HG02840 (cell line): ENCODE results near the gene TMBIM6.

Experiments
- ATAC-seq: cut with Tn5 transposase; IDR thresholded peaks from one replicate; pipeline ENCODE4 v1.9.1; 2021; ENCODE audit warnings: mild to moderate bottlenecking, moderate library complexity, moderate number of reproducible peaks; ENCODE audit not compliant: unreplicated experiment, low FRiP score

TMBIM6 gene

GRCh38 chr12:49795654-49796105 lies 54.3 kb downstream of the TMBIM6 start:
- ATAC-seq, result no peak

- no peak for ATAC-seq
Observed at GRCh38 chr12:49796155-49796554, 54.8 kb downstream of the TMBIM6 start.

- ATAC-seq, result no peak
Observed at GRCh38 chr12:49796606-49797448, 55.5 kb downstream of the TMBIM6 start.

GRCh38 chr12:49797449-49797776 lies 56.1 kb downstream of the TMBIM6 start:
- ATAC-seq, result no peak

- ATAC-seq, result no peak
Observed at GRCh38 chr12:49798248-49798647, 56.9 kb downstream of the TMBIM6 start.

- no peak for ATAC-seq
Observed at GRCh38 chr12:49798934-49799333, 57.6 kb downstream of the TMBIM6 start.

- ATAC-seq, result no peak
Observed at GRCh38 chr12:49800421-49801140, 59.2 kb downstream of the TMBIM6 start.

GRCh38 chr12:49801141-49802063 lies 60.0 kb downstream of the TMBIM6 start:
- ATAC-seq, result no peak

GRCh38 chr12:49803693-49804450 lies 62.5 kb downstream of the TMBIM6 start:
- no peak for ATAC-seq

- no peak for ATAC-seq
Observed at GRCh38 chr12:49804821-49805220, 63.5 kb downstream of the TMBIM6 start.

- no peak for ATAC-seq
Observed at GRCh38 chr12:49805409-49805808, 64.1 kb downstream of the TMBIM6 start.

GRCh38 chr12:49806321-49806813 lies 65.0 kb downstream of the TMBIM6 start:
- no peak for ATAC-seq

GRCh38 chr12:49806877-49807276 lies 65.5 kb downstream of the TMBIM6 start:
- ATAC-seq, result no peak

- no peak for ATAC-seq
Observed at GRCh38 chr12:49807991-49808580, 66.7 kb downstream of the TMBIM6 start.

GRCh38 chr12:49808686-49809380 lies 67.5 kb downstream of the TMBIM6 start:
- ATAC-seq, result no peak

GRCh38 chr12:49809381-49809905 lies 68.1 kb downstream of the TMBIM6 start:
- no peak for ATAC-seq

- no peak for ATAC-seq
Observed at GRCh38 chr12:49809906-49810389, 68.6 kb downstream of the TMBIM6 start.

- ATAC-seq, result no peak
Observed at GRCh38 chr12:49811136-49811535, 69.8 kb downstream of the TMBIM6 start.
